T47D (cell line): ENCODE measurements around the gene GGA2.
"Not testable (repeated sequence)": the region's sequence is repeated elsewhere in the genome, so short reads cannot be mapped to it uniquely, and the experiment has no call there.

ENCODE experiments used
- DNase-seq, 2 experiments: peaks; one replicate each; pipeline versions ENCODE4 v3.0.0 to v3.0.0-alpha.2; 2011 to 2012; ENCODE audit warnings: low read depth in 1 of 2, low spot score in 1 of 2
- JUND ChIP-seq: IDR thresholded peaks from 2 replicates; pipeline ENCODE4 v1.6.1; 2012; ENCODE audit warnings: low read depth
- in situ Hi-C: cut with HindIII; loops from 2 replicates; pipeline ENCODE4 v1.10.0; 2016; ENCODE audit warnings: low sequenced_read_pairs, low pct_unique_long_range_greater_than_20kb

GGA2 gene, protein sequence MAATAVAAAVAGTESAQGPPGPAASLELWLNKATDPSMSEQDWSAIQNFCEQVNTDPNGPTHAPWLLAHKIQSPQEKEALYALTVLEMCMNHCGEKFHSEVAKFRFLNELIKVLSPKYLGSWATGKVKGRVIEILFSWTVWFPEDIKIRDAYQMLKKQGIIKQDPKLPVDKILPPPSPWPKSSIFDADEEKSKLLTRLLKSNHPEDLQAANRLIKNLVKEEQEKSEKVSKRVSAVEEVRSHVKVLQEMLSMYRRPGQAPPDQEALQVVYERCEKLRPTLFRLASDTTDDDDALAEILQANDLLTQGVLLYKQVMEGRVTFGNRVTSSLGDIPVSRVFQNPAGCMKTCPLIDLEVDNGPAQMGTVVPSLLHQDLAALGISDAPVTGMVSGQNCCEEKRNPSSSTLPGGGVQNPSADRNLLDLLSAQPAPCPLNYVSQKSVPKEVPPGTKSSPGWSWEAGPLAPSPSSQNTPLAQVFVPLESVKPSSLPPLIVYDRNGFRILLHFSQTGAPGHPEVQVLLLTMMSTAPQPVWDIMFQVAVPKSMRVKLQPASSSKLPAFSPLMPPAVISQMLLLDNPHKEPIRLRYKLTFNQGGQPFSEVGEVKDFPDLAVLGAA

DNA sequence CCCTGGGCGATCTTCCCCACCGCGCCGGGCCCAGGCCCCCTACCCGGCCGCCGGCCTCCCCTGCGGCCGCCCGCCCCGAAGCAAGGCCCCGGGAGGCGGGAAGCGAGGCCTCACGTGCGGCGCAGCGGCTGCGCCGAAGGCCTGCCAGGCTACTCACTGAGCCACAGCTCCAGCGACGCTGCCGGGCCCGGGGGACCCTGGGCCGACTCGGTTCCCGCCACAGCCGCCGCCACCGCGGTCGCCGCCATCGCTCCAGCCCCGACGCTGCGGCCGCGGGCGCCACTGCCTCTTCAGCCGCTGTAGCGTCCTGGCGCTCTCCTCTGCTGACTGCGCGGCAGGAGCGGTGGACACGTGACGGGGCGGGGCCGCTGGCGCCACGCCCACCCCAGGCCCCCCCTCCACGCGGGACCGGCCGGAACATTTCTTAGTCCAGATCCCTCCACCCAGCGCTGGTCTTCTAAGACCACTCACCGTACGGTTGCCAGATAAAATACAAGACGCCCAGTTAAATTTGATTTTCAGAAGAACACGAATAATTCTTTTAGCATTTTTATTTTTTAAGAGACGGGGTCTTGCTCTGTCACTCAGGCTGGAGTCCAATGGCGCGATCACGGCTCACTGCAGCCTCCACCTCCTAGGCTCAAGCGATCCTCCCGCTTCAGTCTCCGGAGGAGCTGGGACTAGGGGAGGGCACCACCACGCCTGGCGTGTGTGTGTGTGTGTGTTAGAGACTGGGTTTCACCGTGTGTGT is at the start of gene GGA2:
Gene GGA2, minus strand, starts transcription at position 331 of the 751 bp plus-strand sequence. Its CDS starts 83 bp downstream, at position 248.
- no peak for TF ChIP-seq JUND
- in situ Hi-C loops, result no loop called here
- peak; percentile 84 to 88 for DNase-seq

DNA sequence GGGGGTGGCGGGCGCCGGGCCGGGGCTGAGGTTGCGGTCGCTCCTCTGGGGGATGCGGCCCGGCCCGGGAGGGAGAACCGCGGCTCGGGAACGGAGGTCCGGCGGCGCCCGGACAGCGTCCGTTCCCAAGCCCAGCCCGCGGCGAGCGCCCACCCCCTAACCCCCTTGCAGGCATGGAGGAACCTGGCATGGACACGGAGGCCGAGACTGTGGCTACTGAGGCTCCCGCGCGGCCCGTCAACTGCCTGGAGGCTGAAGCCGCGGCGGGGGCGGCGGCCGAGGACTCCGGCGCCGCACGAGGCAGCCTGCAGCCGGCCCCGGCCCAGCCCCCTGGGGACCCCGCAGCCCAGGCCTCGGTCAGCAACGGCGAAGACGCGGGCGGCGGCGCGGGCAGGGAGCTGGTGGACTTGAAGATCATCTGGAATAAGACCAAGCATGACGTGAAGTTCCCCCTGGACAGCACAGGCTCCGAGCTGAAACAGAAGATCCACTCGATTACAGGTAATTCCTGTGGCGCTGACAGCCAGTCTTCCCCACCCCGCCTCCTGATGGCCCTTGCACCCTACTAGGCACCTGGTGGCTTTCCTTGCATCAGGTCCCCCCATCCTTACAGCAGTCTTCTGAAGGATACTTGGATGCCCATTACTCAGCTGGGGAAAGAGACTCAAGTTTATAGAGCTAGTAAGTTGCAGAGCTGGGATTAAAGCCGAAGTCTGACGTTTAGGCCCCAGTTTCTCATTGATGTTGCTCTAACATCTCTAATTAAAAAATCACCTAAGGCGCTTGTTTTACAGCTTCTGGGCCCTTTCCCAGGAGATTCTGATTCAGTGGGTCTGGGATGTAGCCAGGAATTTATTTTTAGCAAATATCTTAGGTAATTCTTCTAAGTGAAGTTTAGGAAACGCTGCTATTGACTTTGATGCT is 47.7 kb upstream of the GGA2 start:
- TF ChIP-seq JUND, result no peak
- in situ Hi-C loops, result no loop called here

DNA sequence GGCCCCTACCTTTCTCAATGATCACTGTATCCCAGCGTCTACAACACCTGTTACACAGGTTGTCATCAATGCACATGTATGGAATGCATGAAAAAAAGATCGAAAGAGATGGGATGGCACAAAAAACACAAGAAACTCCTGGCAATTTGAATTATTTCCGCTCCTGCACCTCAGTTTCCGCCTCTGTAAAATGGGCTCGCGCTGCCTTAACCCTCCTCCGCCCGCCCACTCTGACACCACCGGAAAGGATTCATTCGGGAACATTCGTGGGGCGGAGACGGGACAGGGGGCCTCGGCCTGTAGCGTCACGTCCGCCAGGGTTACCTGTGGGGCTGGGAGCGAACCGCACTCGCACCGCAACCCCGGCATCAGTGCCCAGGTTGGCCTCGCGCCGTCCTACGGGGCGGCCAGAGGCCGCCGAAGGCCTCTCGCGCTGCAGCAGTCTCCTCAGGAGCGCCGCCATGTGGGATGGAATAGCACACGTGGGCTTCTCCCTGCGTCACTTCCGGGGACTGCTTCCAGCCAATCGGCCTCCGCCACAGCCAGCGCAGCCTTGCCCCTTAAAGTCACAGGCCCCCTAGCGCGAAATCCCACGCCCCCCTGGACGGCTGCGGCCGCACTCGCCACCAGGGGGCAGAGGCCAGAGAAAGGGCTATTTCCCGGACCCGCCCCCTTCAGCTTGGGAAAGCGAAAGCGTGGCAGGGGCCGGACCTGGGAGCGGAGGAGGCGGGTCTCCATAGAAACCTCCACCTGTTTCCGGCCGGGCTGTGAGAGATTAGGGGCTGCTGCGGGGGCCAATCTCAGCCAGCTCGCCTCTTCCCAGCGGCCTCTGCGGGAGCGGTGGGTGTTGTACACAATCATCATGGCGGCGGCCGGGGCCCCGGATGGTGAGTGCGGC is 46.8 kb upstream of the GGA2 start, which contains the start of the genes EARS2 and UBFD1:
Gene EARS2, minus strand, starts transcription at position 470 of the 898 bp plus-strand sequence. Its CDS starts 7 bp downstream, at position 463.
Gene UBFD1, plus strand, starts transcription at position 847 of the 898 bp plus-strand sequence. Its CDS starts 16 bp downstream, at position 863.
- no peak for TF ChIP-seq JUND
- peak; percentile 90 to 99 for DNase-seq
- in situ Hi-C loops, result no loop called here

More for the DNA sequence above, 47.7 kb upstream of the GGA2 start:
- peak in 1 of 2 experiments; percentile 28 for DNase-seq

DNA sequence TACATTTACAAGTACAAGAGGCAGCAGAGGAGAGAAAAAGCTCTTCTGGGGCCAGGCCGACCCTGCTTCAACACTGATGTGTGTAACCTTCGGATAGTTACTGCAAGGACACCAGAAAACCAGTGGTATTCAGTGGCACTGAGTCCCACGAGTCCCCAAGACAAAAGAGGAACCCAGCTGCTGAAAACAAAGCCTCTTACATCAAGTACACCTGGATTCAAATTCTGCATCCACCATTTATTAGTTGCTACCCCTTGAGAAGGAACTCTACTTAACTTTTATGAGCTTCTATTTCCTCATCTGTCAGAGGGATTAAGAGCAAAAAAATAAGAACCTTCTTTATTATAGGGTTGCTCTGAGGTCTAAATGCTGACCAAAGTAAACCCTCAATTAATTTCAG is 44.2 kb upstream of the GGA2 start:
- DNase-seq, result no peak
- no peak for TF ChIP-seq JUND
- in situ Hi-C loops, result no loop called here

DNA sequence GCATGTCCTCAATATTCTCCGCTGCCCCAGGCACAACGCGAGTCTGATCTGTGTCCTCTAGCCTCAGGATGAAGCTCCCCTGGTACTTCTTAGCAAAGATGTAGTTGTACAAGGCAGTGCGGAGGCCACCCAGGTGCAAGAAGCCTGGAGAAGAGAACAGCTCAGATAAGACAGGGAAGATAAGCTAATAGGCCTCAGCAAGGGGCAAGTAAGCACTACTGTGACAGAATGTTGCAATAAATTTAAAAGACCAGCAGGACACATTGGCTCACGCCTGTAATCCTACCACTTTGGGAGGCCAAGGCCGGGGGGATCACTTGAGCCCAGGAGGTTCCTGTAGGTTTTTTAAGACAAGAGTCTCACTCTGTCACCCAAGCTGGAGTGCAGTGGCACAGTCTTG is 41.9 kb upstream of the GGA2 start:
- no peak for TF ChIP-seq JUND
- no peak for DNase-seq
- in situ Hi-C loops, result no loop called here

DNA sequence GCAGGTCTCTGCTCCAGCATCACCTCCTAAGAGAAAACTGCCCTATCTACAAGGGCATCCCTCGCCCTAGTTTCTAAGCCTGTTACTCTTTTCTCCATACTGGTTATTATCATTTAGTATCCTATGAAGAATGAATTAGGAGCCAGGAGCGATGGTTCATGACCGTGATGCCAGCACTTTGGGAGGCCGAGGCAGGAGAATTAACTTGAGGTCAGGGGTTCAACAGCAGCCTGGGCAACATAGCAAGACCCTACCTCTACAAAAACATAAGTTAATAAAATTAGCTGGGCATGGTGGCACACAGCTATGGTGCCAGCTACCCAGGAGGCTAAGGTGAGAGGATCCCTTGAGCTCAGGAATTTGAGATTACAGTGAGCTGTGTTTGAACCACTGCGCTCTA is 39.6 kb upstream of the GGA2 start:
- in situ Hi-C loops, result no loop called here
- no peak for DNase-seq

DNA sequence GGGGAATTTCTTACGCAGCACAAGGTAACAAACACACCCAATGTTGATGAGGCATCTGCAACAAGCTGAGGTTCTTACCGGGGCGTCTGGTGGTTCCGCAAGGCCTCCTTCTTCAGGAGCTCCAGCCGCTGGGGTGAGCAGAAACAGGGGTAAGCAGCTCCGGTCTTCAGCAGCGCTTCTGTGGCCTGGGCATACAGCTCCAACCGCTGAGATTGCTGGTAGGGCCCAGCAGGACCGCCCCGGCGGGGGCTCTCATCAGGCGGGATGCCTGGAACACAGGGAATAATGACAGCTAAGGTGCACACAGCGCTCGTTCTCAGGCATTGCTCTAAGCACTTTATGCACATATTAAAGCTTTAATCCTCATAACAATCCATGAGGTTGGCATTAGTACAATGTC is 34.1 kb upstream of the GGA2 start:
- TF ChIP-seq JUND, result no peak
- DNase-seq, result no peak
- in situ Hi-C loops, result no loop called here

More for the DNA sequence above, 39.6 kb upstream of the GGA2 start:
- no peak for TF ChIP-seq JUND

DNA sequence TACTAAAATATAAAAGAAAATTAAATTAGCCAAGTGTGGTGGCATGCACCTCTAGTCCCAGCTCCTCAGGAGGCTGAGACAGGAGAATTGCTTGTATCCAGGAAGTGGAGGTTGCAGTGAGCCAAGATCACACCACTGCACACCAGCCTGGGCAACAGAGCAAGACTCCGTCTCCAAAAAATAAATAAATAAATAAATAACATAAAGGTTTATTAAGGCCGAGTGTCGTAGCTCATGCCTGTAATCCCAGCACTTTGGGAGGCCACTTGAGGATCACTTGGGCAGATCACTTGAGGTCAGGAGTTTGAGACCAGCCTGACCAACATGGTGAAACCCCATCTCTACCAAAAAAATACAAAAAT is 30.5 kb upstream of the GGA2 start:
- DNase-seq, in situ Hi-C loops: not testable (repeated sequence)

DNA sequence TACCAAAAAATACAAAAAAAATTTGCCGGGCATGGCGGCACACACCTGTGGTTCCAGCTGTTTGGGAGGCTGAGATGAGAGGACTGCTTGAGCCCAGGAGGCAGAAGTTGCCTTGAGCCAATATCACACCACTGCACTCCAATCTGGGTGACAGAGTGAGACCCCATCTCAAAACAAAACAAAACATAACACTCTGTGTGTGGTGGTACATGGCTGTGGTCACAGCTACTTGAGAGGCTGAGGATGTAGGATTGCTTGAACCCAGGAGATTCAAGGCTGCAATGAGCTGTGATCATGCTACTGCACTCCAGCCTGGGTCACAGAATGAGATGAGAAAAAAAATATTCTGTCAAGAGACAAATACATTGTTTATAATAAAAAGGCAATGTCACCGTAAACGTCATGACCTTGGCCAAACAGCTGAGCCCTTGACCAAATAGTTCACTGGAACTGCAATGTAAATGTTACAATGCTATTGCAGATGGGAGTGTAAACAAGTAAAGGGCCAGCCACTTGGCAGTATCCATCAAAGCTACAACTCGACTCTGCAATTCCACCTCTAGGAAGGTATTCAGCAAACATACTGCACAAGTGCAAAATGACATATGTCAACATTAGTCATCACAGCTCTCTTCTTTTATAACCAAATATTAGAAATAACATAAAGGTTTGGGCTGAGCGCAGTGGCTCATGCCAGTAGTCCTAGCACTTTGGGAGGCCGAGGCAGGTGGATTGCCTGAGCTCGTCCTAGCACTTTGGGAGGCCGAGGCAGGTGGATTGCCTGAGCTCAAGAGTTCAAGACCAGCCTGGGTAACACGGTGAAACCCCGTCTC is 29.9 kb upstream of the GGA2 start:
- in situ Hi-C loops, result no loop called here
- no peak for TF ChIP-seq JUND
- peak; percentile 54 to 72 for DNase-seq

DNA sequence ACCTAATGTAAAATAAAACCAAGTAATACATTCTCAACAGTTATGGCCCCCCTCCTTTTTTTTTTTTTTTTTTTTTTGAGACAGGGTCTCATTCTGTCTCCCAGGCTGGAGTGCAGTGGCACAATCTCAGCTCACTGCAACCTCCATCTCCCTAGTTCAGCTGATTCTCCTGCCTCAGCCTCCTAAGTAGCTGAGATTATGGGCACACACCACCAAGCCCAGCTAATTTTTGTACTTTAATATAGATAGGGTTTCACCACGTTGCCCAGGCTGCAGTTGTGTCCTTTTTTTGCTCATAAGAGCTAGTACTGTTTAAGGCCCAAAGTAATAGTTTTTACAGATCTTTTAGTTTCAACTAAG is 28.6 kb upstream of the GGA2 start:
- DNase-seq, result no peak
- in situ Hi-C loops, result no loop called here
- TF ChIP-seq JUND, result no peak
